ENCODE data around the gene AHCYL2.
"Not testable (repeated sequence)": the region's sequence is repeated elsewhere in the genome, so short reads cannot be mapped to it uniquely, and the experiment has no call there.

GRCh38 chr7:129216101-129216715 is 8.6 kb upstream of the AHCYL2 start:
- not testable (repeated sequence) for TF ChIP-seq CTCF (IDR thresholded peaks at IDR 0.05 in 4 of 5, conservative IDR thresholded peaks at IDR 0.05 in 1 of 5); POLR2A (IDR thresholded peaks at IDR 0.05)

All from gastrocnemius medialis (tissue), 4 donors.